Mesendoderm (in vitro differentiated cells): Measurements from ENCODE around the gene DGCR2.
"Not testable (repeated sequence)": the region's sequence is repeated elsewhere in the genome, so short reads cannot be mapped to it uniquely, and the experiment has no call there.

Source experiments
- DNase-seq: peaks from one replicate; pipeline ENCODE4 v3.0.0; 2013
- H2AK5ac ChIP-seq: 2 replicates; pipeline ENCODE4 v1.6.1; 2013; ENCODE audit warnings: low read length, inconsistent platforms
- H2BK120ac ChIP-seq: 2 replicates; pipeline ENCODE4 v1.6.1; 2013; ENCODE audit warnings: low read depth, mild to moderate bottlenecking, low read length, moderate library complexity, mixed read lengths
- H2BK15ac ChIP-seq: replicated peaks from 2 replicates; pipeline ENCODE4 v1.6.1; 2013; ENCODE audit warnings: low read depth, mild to moderate bottlenecking, moderate library complexity
- H2BK5ac ChIP-seq: 2 replicates; pipeline ENCODE4 v1.6.1; 2013; ENCODE audit warnings: low read length, inconsistent platforms
- H3K18ac ChIP-seq: 2 replicates; pipeline ENCODE4 v1.6.1; 2013; ENCODE audit warnings: mild to moderate bottlenecking, low read length, mixed read lengths
- H3K23ac ChIP-seq: one replicate; pipeline ENCODE4 v1.6.1; 2013; ENCODE audit warnings: low read length
- H3K27ac ChIP-seq: 2 replicates; pipeline ENCODE4 v1.5.1; 2013; ENCODE audit warnings: low read depth, mild to moderate bottlenecking, inconsistent platforms, low read length, moderate library complexity
- H3K27me3 ChIP-seq: 2 replicates; pipeline ENCODE4 v1.6.1; 2013; ENCODE audit warnings: low read length, control low read depth, mild to moderate bottlenecking, inconsistent platforms; ENCODE audit not compliant: insufficient read depth, poor library complexity
- H3K36me3 ChIP-seq: 2 replicates; pipeline ENCODE4 v1.6.1; 2013; ENCODE audit warnings: low read length, inconsistent platforms; ENCODE audit not compliant: control insufficient read depth, insufficient read depth
- H3K4ac ChIP-seq: one replicate; pipeline ENCODE4 v1.6.1; 2013; ENCODE audit warnings: low read depth, mild to moderate bottlenecking, low read length, moderate library complexity
- H3K4me1 ChIP-seq: 2 replicates; pipeline ENCODE4 v1.6.1; 2013; ENCODE audit warnings: low read depth, low read length, inconsistent platforms; ENCODE audit not compliant: control insufficient read depth
- H3K4me2 ChIP-seq: 2 replicates; pipeline ENCODE4 v1.6.1; 2013; ENCODE audit warnings: low read length
- H3K4me3 ChIP-seq: 2 replicates; pipeline ENCODE4 v1.5.1; 2013; ENCODE audit warnings: mild to moderate bottlenecking, low read length
- H3K56ac ChIP-seq: one replicate; pipeline ENCODE4 v1.6.1; 2013; ENCODE audit warnings: low read length
- H3K79me1 ChIP-seq: 2 replicates; pipeline ENCODE4 v1.6.1; 2013; ENCODE audit warnings: low read length, inconsistent platforms
- H3K79me2 ChIP-seq: 2 replicates; pipeline ENCODE4 v1.6.1; 2013; ENCODE audit warnings: mild to moderate bottlenecking, low read length; ENCODE audit not compliant: control insufficient read depth, insufficient read depth
- H3K9ac ChIP-seq: 2 replicates; pipeline ENCODE4 v1.6.1; 2013; ENCODE audit warnings: low read length, inconsistent platforms
- H4K5ac ChIP-seq: one replicate; pipeline ENCODE4 v1.6.1; 2013; ENCODE audit warnings: low read length
- H4K8ac ChIP-seq: one replicate; pipeline ENCODE4 v1.6.1; 2013; ENCODE audit warnings: low read depth, mild to moderate bottlenecking, control low read depth, low read length, moderate library complexity
- WGBS: extraction: QIAGEN DNeasy Blood & Tissue Kit; methylation state at CpG from one replicate; pipeline ENCODE4 v1.1.7; 2013; ENCODE audit warnings: low lambda C conversion rate, missing lambda C conversion rate; ENCODE audit not compliant: insufficient coverage; ENCODE audit errors: extremely low coverage; 5-methylcytosine and 5-hydroxymethylcytosine counted together

The DGCR2 gene

GRCh38 chr22:19052941-19053541, 69.2 kb downstream of the DGCR2 start:
- Histone ChIP-seq H4K8ac (no peak overlapping the region), H3K4me3 (no peak overlapping the region), H2BK15ac (no peak overlapping the region), H4K5ac (no peak overlapping the region), H3K18ac (no peak overlapping the region), H3K27ac (no peak overlapping the region), H2BK5ac (no peak overlapping the region), H2BK120ac (no peak overlapping the region), H3K4ac (no peak overlapping the region), H3K9ac (no peak overlapping the region), H3K79me2 (no peaks in the 10 kb centered on the region), H3K56ac (no peak overlapping the region), H3K4me2 (no peak overlapping the region), H3K79me1 (peaks cover 2% of the 10 kb centered on the region), H3K23ac (no peak overlapping the region), H3K27me3 (no peaks in the 10 kb centered on the region), H3K4me1 (no peaks in the 10 kb centered on the region), H2AK5ac (no peak overlapping the region), H3K36me3 (peaks cover 7% of the 10 kb centered on the region)
- DNase-seq = no peak
- WGBS = no CpG with 5 or more reads among the region's 4 CpGs

- Histone ChIP-seq H3K27ac (no peak overlapping the region), H2BK5ac (no peak overlapping the region), H3K79me2 (no peaks in the 10 kb centered on the region), H2BK120ac (no peak overlapping the region), H3K18ac (no peak overlapping the region), H3K36me3 (peaks cover 13% of the 10 kb centered on the region), H2AK5ac (no peak overlapping the region), H3K79me1 (peaks cover 2% of the 10 kb centered on the region), H2BK15ac (no peak overlapping the region), H3K4me1 (no peaks in the 10 kb centered on the region), H4K8ac (no peak overlapping the region), H3K4me2 (no peak overlapping the region), H3K9ac (no peak overlapping the region), H3K4ac (no peak overlapping the region), H3K23ac (no peak overlapping the region), H4K5ac (no peak overlapping the region), H3K4me3 (no peak overlapping the region), H3K56ac (no peak overlapping the region), H3K27me3 (no peaks in the 10 kb centered on the region)
- DNase-seq = no peak
- no CpG with 5 or more reads among the region's 10 CpGs for whole genome bisulfite sequencing
These were observed 70.7 kb downstream of the DGCR2 start for GRCh38 chr22:19051381-19052072.

GRCh38 chr22:19050847-19051246, 71.4 kb downstream of the DGCR2 start:
- H3K9ac ChIP-seq, H4K8ac ChIP-seq, H3K27me3 ChIP-seq, H2BK120ac ChIP-seq, H2AK5ac ChIP-seq, H3K4me3 ChIP-seq, H2BK5ac ChIP-seq, H3K4me2 ChIP-seq, H3K4ac ChIP-seq, H3K4me1 ChIP-seq, H3K27ac ChIP-seq, H3K23ac ChIP-seq, H2BK15ac ChIP-seq, H3K56ac ChIP-seq, H3K79me2 ChIP-seq, H4K5ac ChIP-seq, H3K79me1 ChIP-seq, DNase-seq, H3K18ac ChIP-seq: not testable (repeated sequence)
- WGBS = no CpG with 5 or more reads among the region's 4 CpGs
- peaks cover 12% of the 10 kb centered on the region for H3K36me3 ChIP-seq

GRCh38 chr22:19050117-19050516, 72.1 kb downstream of the DGCR2 start:
- H3K9ac ChIP-seq = no peak overlapping the region

GRCh38 chr22:19048531-19048930, 73.7 kb downstream of the DGCR2 start:
- Histone ChIP-seq H3K4ac (no peak overlapping the region), H2BK5ac (no peak overlapping the region), H2BK15ac (no peak overlapping the region), H3K23ac (no peak overlapping the region), H3K4me1 (no peaks in the 10 kb centered on the region), H3K79me2 (no peaks in the 10 kb centered on the region), H4K8ac (no peak overlapping the region), H2AK5ac (no peak overlapping the region), H3K18ac (no peak overlapping the region), H3K4me3 (no peak overlapping the region), H2BK120ac (no peak overlapping the region), H3K56ac (no peak overlapping the region), H3K9ac (no peak overlapping the region), H3K27me3 (no peaks in the 10 kb centered on the region), H3K4me2 (no peak overlapping the region), H3K36me3 (peaks cover 12% of the 10 kb centered on the region), H4K5ac (no peak overlapping the region), H3K27ac (no peak overlapping the region), H3K79me1 (peaks cover 2% of the 10 kb centered on the region)
- WGBS = no CpG with 5 or more reads among the region's 5 CpGs
- DNase-seq = no peak

More at GRCh38 chr22:19050117-19050516, 72.1 kb downstream of the DGCR2 start:
- no peak overlapping the region for H3K27ac ChIP-seq
- H3K4me1 ChIP-seq = no peaks in the 10 kb centered on the region
- no peak overlapping the region for H3K4ac ChIP-seq
- H3K27me3 ChIP-seq = no peaks in the 10 kb centered on the region
- no peak overlapping the region for H3K4me2 ChIP-seq
- no peak overlapping the region for H4K8ac ChIP-seq
- no peak overlapping the region for H4K5ac ChIP-seq
- H2AK5ac ChIP-seq = no peak overlapping the region
- H2BK120ac ChIP-seq = no peak overlapping the region
- no CpG with 5 or more reads among the region's 3 CpGs for WGBS
- peaks cover 2% of the 10 kb centered on the region for H3K79me1 ChIP-seq
- H3K18ac ChIP-seq = no peak overlapping the region
- H3K79me2 ChIP-seq = no peaks in the 10 kb centered on the region
- peaks cover 12% of the 10 kb centered on the region for H3K36me3 ChIP-seq
- H2BK5ac ChIP-seq = no peak overlapping the region
- no peak overlapping the region for H2BK15ac ChIP-seq
- no peak overlapping the region for H3K23ac ChIP-seq
- no peak overlapping the region for H3K4me3 ChIP-seq
- no peak overlapping the region for H3K56ac ChIP-seq
- DNase-seq = no peak
